ENCODE measurements around the gene CIAO1. TPM values are rescaled to one million over a fixed set of nuclear protein-coding genes. Genes with fewer than 3 reads are reported as not detected.

Gene CIAO1
- total and polyA plus RNA-seq, 2 of the 13 experiments (the other 11 are each of a cell fraction or from before 2014, with no cell fraction given): 99.3 to 120 TPM

GRCh38 chr2:96264656-96265348, 1.2 kb upstream of the CIAO1 start (continued):
- TF ChIP-seq KIAA2018 (CRISPR knock-in tag; IDR thresholded peaks at IDR 0.05; ENCODE audit: borderline replicate concordance) (no peak), HDAC1 (CRISPR knock-in tag; IDR thresholded peaks at IDR 0.05) (0 out of 2 replicates have a peak, but pooled peaks have one; percentile 42), NR0B2 (CRISPR knock-in tag; IDR thresholded peaks at IDR 0.05) (peak; percentile 14; the same call in 1 of the 2 replicates), SOX13 (IDR thresholded peaks at IDR 0.05) (no peak), SOX13 (CRISPR knock-in tag; conservative IDR thresholded peaks at IDR 0.05 in 1 of 2, IDR thresholded peaks at IDR 0.05 in 1 of 2) (no peak), ZNF232 (CRISPR knock-in tag; IDR thresholded peaks at IDR 0.05; ENCODE audit: borderline replicate concordance) (peak; percentile 33; the same call in 1 of the 2 replicates), YEATS2 (CRISPR knock-in tag; IDR thresholded peaks at IDR 0.05; ENCODE audit: borderline replicate concordance) (no peak), CBX5 (CRISPR knock-in tag; IDR thresholded peaks at IDR 0.05; ENCODE audit: borderline replicate concordance) (no peak), ATF7-NPFF (CRISPR knock-in tag; IDR thresholded peaks at IDR 0.05; ENCODE audit: low read depth) (no peak), ZNF850 (CRISPR knock-in tag; conservative IDR thresholded peaks at IDR 0.05) (no peak), DBP (CRISPR knock-in tag; IDR thresholded peaks at IDR 0.05; ENCODE audit: not compliant biosample characterization) (no peak), ZNF207 (IDR thresholded peaks at IDR 0.05; ENCODE audit: borderline replicate concordance) (no peak), ZSCAN25 (CRISPR knock-in tag; IDR thresholded peaks at IDR 0.05) (no peak), ZNF768 (CRISPR knock-in tag; IDR thresholded peaks at IDR 0.05) (no peak; the same call in 1 of the 2 replicates), SP1 (IDR thresholded peaks at IDR 0.05) (no peak), SP1 (CRISPR knock-in tag; IDR thresholded peaks at IDR 0.05) (no peak), ZZZ3 (CRISPR knock-in tag; IDR thresholded peaks at IDR 0.05; ENCODE audit: borderline replicate concordance) (no peak), ETS1 (CRISPR knock-in tag; IDR thresholded peaks at IDR 0.05) (no peak), HOXD1 (CRISPR knock-in tag; IDR thresholded peaks at IDR 0.05) (no peak), MXI1 (IDR thresholded peaks at IDR 0.05; ENCODE audit: borderline replicate concordance, low read depth, low read length) (peak; percentile 31; the same call in 1 of the 3 replicates)

Data from HepG2 (cell line).